ENCODE data around the gene MUC2. TPM values are rescaled to one million over a fixed set of nuclear protein-coding genes. Genes with fewer than 3 reads are reported as not detected.

The MUC2 gene
- total RNA-seq (2014; rRNA removed; shearing (Covaris generic)), result not detected in 2 replicates
- total RNA-seq (2022), result not detected in 2 replicates
- Bru-seq, nascent RNA, result not detected
- not detected for BruChase-seq, experiment 1, labeled RNA remaining after a 6-hour chase
- not detected for BruChase-seq, experiment 2, labeled RNA remaining after a 2-hour chase
- long read RNA-seq, result 0 reads

DNA sequence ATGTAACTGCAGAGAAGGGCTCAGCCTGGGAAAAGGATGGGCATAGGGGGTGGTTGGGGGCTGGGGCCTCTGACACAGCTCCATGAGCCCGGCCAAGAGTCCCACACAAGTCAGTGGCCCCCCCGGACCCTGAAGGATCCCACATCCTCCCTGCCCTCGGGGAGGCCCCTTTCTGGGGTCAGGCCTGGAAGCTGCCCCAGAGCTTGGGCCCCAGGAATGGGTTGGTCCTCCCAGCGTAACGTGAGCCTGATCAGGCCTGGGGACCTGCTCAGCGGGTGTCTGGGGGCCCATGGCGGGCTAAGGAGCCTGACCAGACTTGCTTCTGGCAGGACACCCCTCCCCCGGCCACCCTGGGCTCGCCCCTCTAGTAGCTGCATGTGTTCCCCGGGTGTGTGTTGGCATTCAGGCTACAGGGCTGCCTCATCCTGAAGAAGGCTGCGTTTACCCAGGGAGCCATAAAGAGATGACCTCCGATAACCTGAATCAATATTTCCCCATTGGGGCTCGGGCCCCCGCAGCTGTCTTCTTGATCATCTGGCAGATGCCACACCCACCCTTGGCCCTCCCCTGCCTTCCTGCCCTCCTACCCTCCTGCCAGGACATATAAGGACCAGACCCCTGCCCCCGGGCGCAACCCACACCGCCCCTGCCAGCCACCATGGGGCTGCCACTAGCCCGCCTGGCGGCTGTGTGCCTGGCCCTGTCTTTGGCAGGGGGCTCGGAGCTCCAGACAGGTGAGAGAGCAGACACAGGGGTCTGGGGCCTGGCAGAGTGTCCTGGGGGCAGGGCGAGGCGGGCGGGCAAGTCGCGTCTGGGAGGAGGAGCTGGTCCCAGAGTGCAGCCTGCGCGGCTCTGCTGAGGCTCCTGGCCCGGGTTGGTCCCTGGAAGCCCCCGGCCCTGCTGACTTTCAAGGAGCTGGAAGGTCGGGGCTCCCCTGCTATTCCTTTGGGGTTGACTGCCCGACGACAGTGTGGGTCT, at the start of gene MUC2:
MUC2 (plus strand) TSS at position 631 of the 978 bp plus-strand sequence.
- intact Hi-C loops (cut with micrococcal nuclease; ENCODE audit: unreplicated experiment), result no loop called here
- DNase-seq (ENCODE audit: low spot score), result no peak
- POLR2A ChIA-PET, result no interaction called here

GRCh38 chr11:1025410-1026162, 49.1 kb upstream of the MUC2 start:
- no peak for DNase-seq (ENCODE audit: low spot score)
- H3K27ac ChIP-seq (ENCODE audit: low read depth, low read length, poor library complexity, severe bottlenecking), result no peak overlapping the region
- no peaks in the 10 kb centered on the region for H3K4me1 ChIP-seq (ENCODE audit: insufficient read depth, low read length, poor library complexity, severe bottlenecking)
- no peak overlapping the region for H3K4me2 ChIP-seq (ENCODE audit: low read length)
- no peaks in the 10 kb centered on the region for H3K79me2 ChIP-seq (ENCODE audit: insufficient read depth, low read depth, low read length)
- TF ChIP-seq CTCF (conservative IDR thresholded peaks at IDR 0.05; ENCODE audit: low read length) (no peak), EZH2phosphoT487 (IDR thresholded peaks at IDR 0.05; ENCODE audit: borderline replicate concordance, low read depth, low read length) (no peak)
- H3K9me3 ChIP-seq (ENCODE audit: low read length), result no peaks in the 10 kb centered on the region
- BruUV-seq (replicated peaks), result no TSS peak
- H2AFZ ChIP-seq (ENCODE audit: low read length), result no peak overlapping the region
- CTCF ChIA-PET (ENCODE audit: unreplicated experiment), result no interaction called here
- intact Hi-C loops (cut with micrococcal nuclease; ENCODE audit: unreplicated experiment), result no loop called here
- H4K20me1 ChIP-seq (ENCODE audit: insufficient read depth, low read length), result no peaks in the 10 kb centered on the region
- H3K9me2 ChIP-seq (ENCODE audit: insufficient read depth, low read length), result no peaks in the 10 kb centered on the region
- POLR2A ChIA-PET, result no interaction called here
- H3K36me3 ChIP-seq (ENCODE audit: insufficient read depth, low read length), result no peaks in the 10 kb centered on the region
- H3K4me3 ChIP-seq (ENCODE audit: low read depth, low read length, poor library complexity, severe bottlenecking), result no peak overlapping the region

More for the DNA sequence above, at the start of gene MUC2:
- CTCF ChIA-PET (ENCODE audit: unreplicated experiment), result no interaction called here
- TF ChIP-seq EZH2phosphoT487 (IDR thresholded peaks at IDR 0.05; ENCODE audit: borderline replicate concordance, low read depth, low read length) (no peak), CTCF (conservative IDR thresholded peaks at IDR 0.05; ENCODE audit: low read length) (no peak)
- Histone ChIP-seq H3K9me3 (ENCODE audit: low read length) (no peaks in the 10 kb centered on the region), H3K36me3 (ENCODE audit: insufficient read depth, low read length) (no peaks in the 10 kb centered on the region), H3K9me2 (ENCODE audit: insufficient read depth, low read length) (no peaks in the 10 kb centered on the region), H3K27ac (ENCODE audit: low read depth, low read length, poor library complexity, severe bottlenecking) (no peak within 1 kb of the TSS), H3K4me1 (ENCODE audit: insufficient read depth, low read length, poor library complexity, severe bottlenecking) (no peaks in the 10 kb centered on the region), H3K4me2 (ENCODE audit: low read length) (no peak within 1 kb of the TSS), H2AFZ (ENCODE audit: low read length) (no peak within 1 kb of the TSS), H3K4me3 (ENCODE audit: low read depth, low read length, poor library complexity, severe bottlenecking) (no peak within 1 kb of the TSS), H3K79me2 (ENCODE audit: insufficient read depth, low read depth, low read length) (no peaks in the 10 kb centered on the region), H4K20me1 (ENCODE audit: insufficient read depth, low read length) (no peaks in the 10 kb centered on the region)
- BruUV-seq (replicated peaks), result no TSS peak
